SK-N-SH (cell line): ENCODE data around the gene CHST11. TPM values are rescaled to one million over a fixed set of nuclear protein-coding genes. Genes with fewer than 3 reads are reported as not detected.

Source experiments
- CTCF ChIA-PET: fragments of 300-600, 350-600 bp; formaldehyde crosslinking; extraction: SDS; loops from one replicate; lab custom pipeline; 2021; lab: Yijun Ruan, JAX
- POLR2A ChIA-PET: fragments of 350-600 bp; sonication (Branson Sonifier 250); formaldehyde crosslinking; extraction: SDS; loops from one replicate; lab custom pipeline; 2020; ENCODE audit warnings: antibody characterized with exemption, inconsistent platforms; lab: Yijun Ruan, JAX
- DNase-seq: peaks from one replicate; pipeline ENCODE4 v3.0.0; 2012
- H2AFZ ChIP-seq: fragments of 200-600 bp; sonication (generic); 2 replicates; pipeline ENCODE4 v1.8.1; 2016; ENCODE audit warnings: antibody characterized with exemption, mild to moderate bottlenecking, low read depth
- H3F3A ChIP-seq: fragments of 200-600 bp; sonication (generic); replicated peaks from 2 replicates; pipeline ENCODE3; 2016; ENCODE audit warnings: antibody characterized with exemption, mild to moderate bottlenecking; ENCODE audit not compliant: insufficient read depth
- H3K27ac ChIP-seq, 2 experiments: fragments of 200-500 bp in 1 of 2; fragments of 200-600 bp in 1 of 2; sonication (Bioruptor generic) in 1 of 2; sonication (generic), shearing (Covaris generic) in 1 of 2; 2 replicates each; pipeline versions ENCODE4 v1.5.1 to v1.6.1; 2014 to 2016; ENCODE audit warnings: low read depth in 2 of 2, inconsistent platforms in 1 of 2, low read length in 1 of 2, mild to moderate bottlenecking in 1 of 2, mixed read lengths in 1 of 2
- H3K27me3 ChIP-seq: fragments of 200-600 bp; sonication (generic), shearing (Covaris generic); 2 replicates; pipeline ENCODE4 v1.6.1; 2016; ENCODE audit warnings: mixed run types; ENCODE audit not compliant: insufficient read depth
- H3K36me3 ChIP-seq, 2 experiments: fragments of 200-500 bp in 1 of 2; fragments of 200-600 bp in 1 of 2; sonication (Bioruptor generic) in 1 of 2; sonication (generic) in 1 of 2; replicated peaks in 1 of 2; 2 replicates each; pipeline versions ENCODE3 to v1.5.1; 2014 to 2016; ENCODE audit warnings: low read length in 1 of 2, mild to moderate bottlenecking in 1 of 2; ENCODE audit not compliant: insufficient read depth in 2 of 2, control insufficient read depth in 1 of 2
- H3K4me1 ChIP-seq, 2 experiments: fragments of 200-500 bp in 1 of 2; fragments of 200-600 bp in 1 of 2; sonication (Bioruptor generic) in 1 of 2; sonication (generic), shearing (Covaris generic) in 1 of 2; 2 replicates each; pipeline versions ENCODE4 v1.5.1 to v1.6.1; 2014 to 2016; ENCODE audit warnings: low read depth in 1 of 2, low read length in 1 of 2, mixed run types in 1 of 2; ENCODE audit not compliant: insufficient read depth in 2 of 2, control insufficient read depth in 1 of 2
- H3K4me2 ChIP-seq: fragments of 200-600 bp; sonication (generic), shearing (Covaris generic); 2 replicates; pipeline ENCODE4 v1.6.1; 2017; ENCODE audit warnings: mixed run types
- H3K4me3 ChIP-seq, 2 experiments: fragments of 200-500 bp in 1 of 2; fragments of 200-600 bp in 1 of 2; sonication (Bioruptor generic) in 1 of 2; sonication (generic), shearing (Covaris generic) in 1 of 2; 2 replicates each; pipeline versions ENCODE4 v1.5.1 to v1.8.1; 2014 to 2016; ENCODE audit warnings: low read depth in 2 of 2, inconsistent platforms in 1 of 2, low read length in 1 of 2, mild to moderate bottlenecking in 1 of 2, mixed read lengths in 1 of 2, moderate library complexity in 1 of 2
- H3K79me2 ChIP-seq: fragments of 200-600 bp; sonication (generic); 2 replicates; pipeline ENCODE4 v1.8.1; 2017; ENCODE audit warnings: mild to moderate bottlenecking; ENCODE audit not compliant: insufficient read depth
- H3K9ac ChIP-seq: fragments of 200-600 bp; sonication (generic); 2 replicates; pipeline ENCODE4 v1.6.1; 2017; ENCODE audit warnings: mixed run types
- H3K9me2 ChIP-seq: fragments of 200-600 bp; sonication (generic); 2 replicates; pipeline ENCODE4 v1.6.1; 2017; ENCODE audit warnings: mixed run types
- H3K9me3 ChIP-seq: fragments of 200-600 bp; sonication (generic); 2 replicates; pipeline ENCODE4 v1.6.1; 2017; ENCODE audit warnings: mixed run types, mild to moderate bottlenecking, moderate library complexity
- H4K20me1 ChIP-seq: fragments of 200-600 bp; sonication (generic); 2 replicates; pipeline ENCODE4 v1.6.1; 2017; ENCODE audit warnings: mild to moderate bottlenecking, mixed run types; ENCODE audit not compliant: insufficient read depth
- CHD2 ChIP-seq: fragments of 150-350 bp; IDR thresholded peaks from 2 replicates; pipeline ENCODE4 v1.6.1; 2018; ENCODE audit warnings: low read length; ENCODE audit not compliant: partially characterized antibody
- ELF1 ChIP-seq: IDR thresholded peaks from 2 replicates; pipeline ENCODE4 v1.4.0; 2012
- FOSL2 ChIP-seq: IDR thresholded peaks from 2 replicates; pipeline ENCODE4 v1.4.0; 2012; ENCODE audit warnings: low read depth, mild to moderate bottlenecking, moderate library complexity, borderline replicate concordance
- FOXJ3 ChIP-seq: sonication (generic); formaldehyde crosslinking; IDR thresholded peaks from 2 replicates; pipeline ENCODE4 v1.5.1; 2020; ENCODE audit warnings: mild to moderate bottlenecking, missing genetic modification reagents
- FOXM1 ChIP-seq: IDR thresholded peaks from 2 replicates; pipeline ENCODE4 v1.4.0; 2012; ENCODE audit warnings: low read depth, mild to moderate bottlenecking
- JUND ChIP-seq: IDR thresholded peaks from 2 replicates; pipeline ENCODE4 v1.4.0; 2012
- MXI1 ChIP-seq: IDR thresholded peaks from 2 replicates; pipeline ENCODE4 v1.6.1; 2012; ENCODE audit warnings: mild to moderate bottlenecking, low read depth, low read length, improper control_type of control experiment
- NFIC ChIP-seq: IDR thresholded peaks from 2 replicates; pipeline ENCODE4 v1.4.0; 2012; ENCODE audit warnings: borderline replicate concordance
- NRF1 ChIP-seq: IDR thresholded peaks from 2 replicates; pipeline ENCODE4 v1.6.1; 2012; ENCODE audit warnings: low read depth, mild to moderate bottlenecking, low read length
- POLR2AphosphoS5 ChIP-seq: IDR thresholded peaks from 2 replicates; pipeline ENCODE4 v1.6.1; 2012; ENCODE audit warnings: low read depth, low read length
- RAD21 ChIP-seq: IDR thresholded peaks from 2 replicates; pipeline ENCODE4 v1.6.1; 2012; ENCODE audit warnings: mild to moderate bottlenecking, low read length
- RCOR1 ChIP-seq: fragments of 150-350 bp; IDR thresholded peaks from 2 replicates; pipeline ENCODE4 v1.6.1; 2017; ENCODE audit warnings: antibody characterized with exemption, low read length
- RFX5 ChIP-seq: IDR thresholded peaks from 2 replicates; pipeline ENCODE4 v1.6.1; 2012; ENCODE audit warnings: mild to moderate bottlenecking, improper control_type of control experiment, low read length
- RXRA ChIP-seq: IDR thresholded peaks from 2 replicates; pipeline ENCODE4 v1.4.0; 2012; ENCODE audit warnings: low read depth, mild to moderate bottlenecking, borderline replicate concordance
- SMC3 ChIP-seq: IDR thresholded peaks from 2 replicates; pipeline ENCODE4 v1.6.1; 2012; ENCODE audit warnings: low read depth, low read length, improper control_type of control experiment
- TAF1 ChIP-seq: IDR thresholded peaks from 2 replicates; pipeline ENCODE4 v1.6.1; 2012; ENCODE audit warnings: low read depth, mild to moderate bottlenecking, low read length, moderate library complexity, borderline replicate concordance
- TEAD4 ChIP-seq: IDR thresholded peaks from 2 replicates; pipeline ENCODE4 v1.4.0; 2012; ENCODE audit warnings: mild to moderate bottlenecking, borderline replicate concordance; ENCODE audit not compliant: insufficient read depth
- YY1 ChIP-seq: IDR thresholded peaks from 2 replicates; pipeline ENCODE4 v1.4.0; 2012; ENCODE audit warnings: low read depth, mild to moderate bottlenecking
- WGBS: methylation state at CpG from one replicate; pipeline ENCODE4 v1.1.6; 2017; ENCODE audit warnings: low lambda C conversion rate; 5-methylcytosine and 5-hydroxymethylcytosine counted together
- polyA plus RNA-seq, 3 experiments: library from polyadenylated mRNA; depleted of rRNA; stranded (reverse); fragments of >200 nt; gene quantifications; 2 replicates each; pipeline ENCODE4 v1.2.3, GENCODE V29; 2012

CHST11 gene
- polyA plus RNA-seq, 1 of the 3 experiments (the other 2 are of a cell fraction), result 18.6 TPM

- TF ChIP-seq NRF1 (no peak), ELF1 (no peak), NFIC (no peak), TAF1 (no peak)
- TF ChIP-seq, all 33 proteins: peak for 0
Measured at GRCh38 chr12:104779134-104779533, 322.4 kb downstream of the CHST11 start (continued).

- WGBS, result 55% methylated on average over 3 of the region's 3 CpGs
- Histone ChIP-seq H3K4me3 (no peak overlapping the region), H2AFZ (no peak overlapping the region), H3K9ac (no peak overlapping the region)
- TF ChIP-seq FOSL2 (no peak), FOXJ3 (CRISPR knock-in tag) (no peak), JUND (no peak), YY1 (no peak), RAD21 (no peak), RXRA (no peak), TEAD4 (no peak), CHD2 (no peak), SMC3 (no peak), RFX5 (no peak), POLR2AphosphoS5 (no peak), MXI1 (no peak)
- TF ChIP-seq, all 33 proteins: peak for 0
- CTCF ChIA-PET, result interaction anchor here (2.4 kb wide), 1 partner anchor 8 kb away, joined by 13 read pairs; no protein-coding TSS in a partner anchor
- H3K9me3 ChIP-seq, result no peaks in the 10 kb centered on the region
- no peaks in the 10 kb centered on the region for H4K20me1 ChIP-seq
- no peaks in the 10 kb centered on the region for H3F3A ChIP-seq
- H3K4me2 ChIP-seq, result no peak overlapping the region
- no peaks in the 10 kb centered on the region for H3K79me2 ChIP-seq
- H3K9me2 ChIP-seq, result no peaks in the 10 kb centered on the region
- no peak for DNase-seq
- H3K27me3 ChIP-seq, result no peaks in the 10 kb centered on the region
- POLR2A ChIA-PET, result no interaction called here
- H3K36me3 ChIP-seq, result no peaks in the 10 kb centered on the region
- H3K27ac ChIP-seq, result no peak overlapping the region
- no peaks in the 10 kb centered on the region for H3K4me1 ChIP-seq
Measured at GRCh38 chr12:104782296-104782695, 325.5 kb downstream of the CHST11 start.

- no peaks in the 10 kb centered on the region for H3F3A ChIP-seq
- no CpG with 5 or more reads among the region's 1 CpG for WGBS
- no peak for DNase-seq
- no peaks in the 10 kb centered on the region for H3K27me3 ChIP-seq
- H2AFZ ChIP-seq, result no peak overlapping the region
- no peaks in the 10 kb centered on the region for H3K79me2 ChIP-seq
- H3K9ac ChIP-seq, result no peak overlapping the region
- no peak for TF ChIP-seq FOXM1
- TF ChIP-seq NRF1, result no peak
- TF ChIP-seq FOSL2, result no peak
- no peak for TF ChIP-seq NFIC
- no peak for TF ChIP-seq RCOR1
- no peaks in the 10 kb centered on the region for H3K9me3 ChIP-seq
- H3K27ac ChIP-seq, result no peak overlapping the region
- H3K4me1 ChIP-seq, result no peaks in the 10 kb centered on the region
- POLR2A ChIA-PET, result no interaction called here
- H3K4me2 ChIP-seq, result no peak overlapping the region
- H3K36me3 ChIP-seq, result no peaks in the 10 kb centered on the region
- no peaks in the 10 kb centered on the region for H4K20me1 ChIP-seq
- no peaks in the 10 kb centered on the region for H3K9me2 ChIP-seq
- H3K4me3 ChIP-seq, result no peak overlapping the region
- CTCF ChIA-PET, result no interaction called here
Measured at GRCh38 chr12:104784592-104784991, 327.8 kb downstream of the CHST11 start.
